ENCODE data around the gene ADISSP.
A peak's percentile ranks its signal among the peaks of the same experiment; 100 is the strongest.

ADISSP gene

GRCh38 chr20:3714092-3714491 lies 53.5 kb downstream of the ADISSP start:
- no peak for DNase-seq (ENCODE audit: low spot score)

DNA sequence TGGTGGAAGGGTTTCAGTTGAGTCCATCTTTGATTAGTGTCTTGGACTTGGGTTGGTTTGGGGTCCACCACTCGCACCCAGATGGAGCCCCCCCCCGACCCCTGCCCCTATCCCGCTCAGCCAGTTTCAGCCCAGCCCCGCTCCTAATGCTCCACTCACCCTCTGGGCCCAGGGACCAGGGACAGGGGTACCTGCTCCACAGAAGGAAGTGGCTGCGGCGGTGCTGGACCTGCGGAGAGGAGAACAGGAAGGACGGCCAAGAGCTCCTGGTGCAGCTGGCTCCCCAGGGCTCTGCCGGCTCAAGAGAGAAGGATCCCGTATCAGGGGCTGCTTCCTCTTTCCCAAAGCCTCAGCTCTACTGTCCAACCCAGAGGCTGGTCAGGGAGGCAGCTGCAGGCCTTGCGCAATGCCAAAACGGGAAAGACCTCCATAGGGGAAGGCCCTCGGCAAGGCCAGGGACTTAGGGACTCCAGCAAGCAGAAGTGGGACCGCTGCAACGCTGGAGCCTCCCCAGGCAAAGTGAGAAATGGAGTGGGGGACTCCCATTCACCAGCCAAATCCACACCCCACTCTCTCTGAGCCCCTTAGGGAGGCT lies 55.2 kb downstream of the ADISSP start, which contains the start of gene SIGLEC1:
Gene SIGLEC1, minus strand, starts transcription at position 322 of the 595 bp plus-strand sequence. CDS start 5,472 bp downstream, outside the sequence.
- no peak for DNase-seq (ENCODE audit: low spot score)

- no peak for DNase-seq (ENCODE audit: low spot score)
These were observed 56.0 kb downstream of the ADISSP start for GRCh38 chr20:3711484-3711941.

DNA sequence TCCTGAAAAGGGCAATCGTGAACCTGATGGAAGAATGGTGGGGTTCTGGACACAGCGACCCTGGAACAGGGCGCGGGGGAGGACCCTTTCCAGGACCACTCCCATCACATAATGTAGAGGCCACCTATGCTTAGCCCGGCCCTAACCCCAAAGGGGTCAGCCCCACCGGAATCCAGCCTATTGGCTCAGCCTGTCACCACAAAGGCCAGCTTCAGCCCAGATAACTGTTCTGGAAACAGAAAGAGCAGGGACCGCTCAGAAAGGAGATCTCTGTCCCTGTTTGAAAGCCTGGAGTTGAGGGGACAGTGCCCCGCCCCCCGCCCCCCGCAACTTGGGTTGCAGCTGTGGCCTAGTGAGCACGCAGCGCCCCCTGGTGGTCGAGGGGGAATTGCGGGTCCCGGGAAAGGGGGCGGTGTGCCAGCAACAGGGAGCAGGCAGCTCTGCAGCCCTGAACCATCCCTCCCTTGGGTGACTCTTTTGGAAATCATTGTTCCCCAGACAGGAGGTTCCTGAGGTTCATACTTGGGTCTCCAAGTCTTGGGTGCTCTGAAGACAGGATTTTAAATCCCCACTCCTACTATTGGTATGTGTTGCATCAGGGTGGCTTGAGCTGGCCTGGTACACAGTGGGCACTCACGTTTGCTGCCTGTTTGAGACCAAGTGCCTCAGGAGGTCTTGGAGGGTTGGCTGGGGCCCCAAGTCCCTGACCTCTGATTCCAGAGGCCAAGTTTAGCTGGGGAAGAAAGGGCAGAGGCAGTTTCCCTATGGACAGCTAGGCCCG lies 56.7 kb downstream of the ADISSP start:
- peak; percentile 72 for DNase-seq (ENCODE audit: low spot score)

DNA sequence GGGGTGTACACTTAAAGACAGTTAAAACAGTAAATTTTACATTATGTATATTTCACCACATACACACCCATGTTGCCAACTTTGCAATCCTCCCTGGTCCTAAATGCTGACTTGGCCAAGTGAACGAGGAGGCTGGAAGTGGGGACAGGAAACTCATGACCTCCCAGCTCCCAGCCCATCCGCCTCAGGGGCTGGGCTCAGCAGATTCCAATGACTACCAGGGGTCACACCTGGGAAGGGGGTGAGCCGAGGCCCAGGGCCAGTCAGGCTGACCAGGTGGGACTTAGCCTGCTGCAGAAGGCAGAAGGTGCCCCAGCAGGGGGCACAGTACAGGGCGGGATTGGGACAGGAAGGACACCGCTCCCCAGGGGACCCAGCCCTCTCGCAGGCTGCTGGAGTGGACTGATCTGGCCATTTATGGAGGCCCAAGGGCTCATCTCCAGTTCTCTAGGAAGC lies 57.5 kb downstream of the ADISSP start:
- no peak for DNase-seq (ENCODE audit: low spot score)

- DNase-seq (ENCODE audit: low spot score) = no peak
These were observed 60.0 kb downstream of the ADISSP start for GRCh38 chr20:3707508-3707899.

DNA sequence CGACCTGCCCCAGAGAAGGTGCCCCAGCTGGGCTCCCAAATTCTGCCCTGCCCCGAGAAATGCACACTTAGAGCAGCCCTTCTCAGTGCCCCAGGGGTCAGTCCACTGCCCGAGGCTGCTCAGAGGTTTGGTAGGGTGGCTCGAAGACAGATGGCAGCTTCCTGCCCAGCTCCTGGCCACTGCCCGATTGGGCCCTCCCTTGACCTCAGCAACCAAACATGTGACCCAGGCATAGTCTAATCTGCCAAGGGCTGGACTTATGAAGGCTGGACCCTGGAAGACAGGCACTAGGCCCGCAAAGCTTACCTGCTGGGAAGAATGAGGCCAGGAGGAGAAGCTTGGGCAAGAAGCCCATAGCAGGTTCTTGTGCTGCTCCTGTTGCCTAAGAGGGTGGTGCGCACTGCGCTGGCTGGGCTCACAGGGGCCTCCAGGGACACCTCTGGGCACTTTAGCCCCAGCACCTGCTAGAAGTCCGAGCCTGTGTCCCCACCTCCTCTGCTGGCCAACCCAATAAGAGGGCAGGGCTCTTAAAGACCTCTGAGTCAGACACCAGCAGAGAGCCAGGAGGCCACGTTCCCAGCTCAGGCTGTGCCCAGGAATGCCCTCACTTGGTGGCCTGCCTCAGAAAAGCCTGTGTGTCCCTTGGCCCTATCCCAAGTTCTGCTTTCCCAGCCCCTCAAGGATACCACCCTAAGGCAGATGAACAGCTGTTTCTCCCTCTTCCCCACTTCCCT lies 60.6 kb downstream of the ADISSP start:
- no peak for DNase-seq (ENCODE audit: low spot score)

DNA sequence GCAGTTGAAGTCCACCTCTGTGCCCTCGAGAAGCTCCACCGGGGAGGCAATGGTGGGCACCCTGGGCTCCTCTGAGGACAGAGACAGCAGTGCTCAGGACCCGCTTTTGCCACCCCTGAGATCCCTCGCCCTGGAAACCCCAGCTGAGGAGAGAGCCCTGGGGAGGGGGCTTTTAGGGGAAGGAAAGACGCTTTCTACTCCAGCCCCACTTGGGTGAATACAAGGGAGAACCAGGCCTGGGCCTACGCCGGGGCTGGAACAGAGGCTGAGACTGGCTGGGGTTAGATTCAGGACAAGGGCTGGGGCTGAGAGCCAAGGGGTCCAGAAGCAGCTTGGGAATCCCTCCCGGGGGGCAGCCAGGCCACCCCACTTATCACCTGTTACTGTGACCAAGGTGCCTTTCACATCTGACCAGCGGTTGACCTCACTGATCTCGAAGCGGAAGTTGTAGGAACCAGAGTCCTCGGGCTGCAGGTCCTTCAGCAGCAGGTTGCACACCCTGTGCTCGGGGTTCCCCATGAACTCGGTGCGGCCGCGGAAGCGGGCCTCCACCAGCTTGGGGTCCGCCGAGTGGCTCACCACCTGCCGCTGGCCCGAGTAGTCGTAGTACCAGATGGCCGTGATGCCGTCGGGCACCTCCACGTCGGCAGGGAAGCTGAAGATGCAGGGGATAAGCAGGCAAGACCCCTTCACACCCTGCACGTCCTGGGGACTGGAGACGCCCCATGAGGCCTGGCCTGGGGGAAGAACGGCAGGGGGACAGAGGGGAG lies 61.4 kb downstream of the ADISSP start:
- no peak for DNase-seq (ENCODE audit: low spot score)

GRCh38 chr20:3705491-3705969 lies 62.0 kb downstream of the ADISSP start:
- DNase-seq (ENCODE audit: low spot score) = no peak

DNA sequence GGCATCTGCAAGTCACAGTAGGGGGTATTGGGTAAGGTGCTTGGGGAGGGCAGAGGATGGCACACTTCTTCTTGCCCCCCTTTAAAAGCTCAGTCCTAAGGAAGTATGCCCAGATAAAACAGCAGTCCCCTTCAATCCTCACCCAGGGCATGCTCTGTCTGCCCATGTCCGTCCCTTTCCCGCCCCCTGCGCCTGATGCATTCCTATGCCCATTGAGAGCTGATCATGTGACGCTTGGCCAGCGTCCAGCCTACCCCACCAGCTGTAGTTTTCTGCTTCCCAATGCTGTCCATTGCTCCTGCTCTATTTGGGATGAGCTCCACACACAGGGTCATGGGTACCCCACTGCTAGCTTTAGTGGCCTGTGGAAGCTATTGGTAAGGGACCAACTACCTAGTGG lies 63.5 kb downstream of the ADISSP start:
- no peak for DNase-seq (ENCODE audit: low spot score)

Measured in hematopoietic multipotent progenitor cell treated with erythropoietin and hydrocortisone succinate and interleukin-3 and kit ligand, for 15 days (in vitro differentiated cells).